ENCODE measurements around the gene DAZAP1. TPM values are rescaled to one million over a fixed set of nuclear protein-coding genes. Genes with fewer than 3 reads are reported as not detected.

Gene DAZAP1
- polyA plus RNA-seq, 1 of the 3 experiments (the other 2 are of a cell fraction), result 54.3 TPM

DNA sequence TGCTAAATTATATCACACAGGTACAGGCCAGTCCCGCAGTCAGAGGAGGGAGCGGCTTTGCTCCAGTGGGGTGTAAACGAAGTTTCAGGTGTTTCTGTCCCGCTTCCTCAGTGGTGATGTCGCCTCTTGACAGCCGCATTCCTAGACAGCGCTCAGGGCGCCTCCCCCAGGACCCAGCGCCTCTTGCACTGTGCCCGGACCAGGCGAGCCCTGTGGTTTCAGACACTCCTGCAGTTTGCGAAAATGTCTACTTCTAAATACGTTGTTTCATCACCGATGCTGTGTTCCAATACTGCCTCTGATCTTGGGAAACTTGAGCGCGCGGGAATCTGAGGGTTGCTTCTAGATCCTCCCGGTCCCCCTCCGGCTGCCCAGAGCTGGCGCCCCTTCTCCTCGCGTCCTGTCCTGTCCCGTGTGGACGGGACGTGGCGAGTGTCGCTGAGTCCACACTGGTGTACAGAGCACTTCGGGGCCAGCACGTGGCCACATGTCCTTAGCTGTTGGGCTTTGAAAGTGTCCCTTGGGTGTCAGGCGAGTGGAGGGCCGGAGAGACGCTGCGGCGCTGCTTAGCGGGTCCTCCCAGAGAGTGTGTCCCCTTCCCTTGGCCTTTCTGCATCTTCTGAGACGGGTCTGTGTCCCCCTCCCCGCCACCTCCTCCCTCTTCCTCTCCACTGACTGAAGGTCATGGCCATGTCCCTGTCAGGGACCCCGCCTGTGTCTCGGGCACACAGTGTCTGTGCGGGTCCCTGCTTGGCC is 16.2 kb downstream of the DAZAP1 start:
- Histone ChIP-seq H3F3A (replicated peaks; ENCODE audit: insufficient read depth) (no peaks in the 10 kb centered on the region), H3K4me3 (ENCODE audit: low read depth in 2 of 2, low read length in 1 of 2) (no peak overlapping the region), H3K79me2 (ENCODE audit: insufficient read depth) (peaks cover 46% of the 10 kb centered on the region), H3K4me2 (no peak overlapping the region), H3K9me2 (no peaks in the 10 kb centered on the region), H3K9ac (no peak overlapping the region), H3K27me3 (ENCODE audit: insufficient read depth) (no peaks in the 10 kb centered on the region), H3K36me3 (replicated peaks in 1 of 2; ENCODE audit: control insufficient read depth in 1 of 2, insufficient read depth in 2 of 2, low read length in 1 of 2) (peaks cover 7 to 93% of the 10 kb centered on the region in 2 experiments), H3K27ac (ENCODE audit: low read depth in 2 of 2, low read length in 1 of 2) (no peak overlapping the region), H3K4me1 (ENCODE audit: control insufficient read depth in 1 of 2, insufficient read depth in 2 of 2, low read depth in 1 of 2, low read length in 1 of 2) (no peaks in the 10 kb centered on the region; a peak in 1 of 4 replicates), H4K20me1 (ENCODE audit: insufficient read depth) (peaks cover 38% of the 10 kb centered on the region), H2AFZ (ENCODE audit: low read depth) (no peak overlapping the region), H3K9me3 (no peaks in the 10 kb centered on the region)
- POLR2A ChIA-PET, result no interaction called here
- CTCF ChIA-PET, result interaction anchor here (0.6 to 1.2 kb wide), 3 partner anchors 9 to 21 kb away, joined by 3 read pairs; no protein-coding TSS in a partner anchor
- no peak for TF ChIP-seq NRF1 (IDR thresholded peaks at IDR 0.05; ENCODE audit: low read depth, low read length)
- no peak for TF ChIP-seq EP300 (IDR thresholded peaks at IDR 0.05; ENCODE audit: borderline replicate concordance in 1 of 2, low read depth in 1 of 2, low read length in 1 of 2)
- TF ChIP-seq GATA2 (CRISPR knock-in tag; IDR thresholded peaks at IDR 0.05), result no peak
- TF ChIP-seq, protein P1, sequence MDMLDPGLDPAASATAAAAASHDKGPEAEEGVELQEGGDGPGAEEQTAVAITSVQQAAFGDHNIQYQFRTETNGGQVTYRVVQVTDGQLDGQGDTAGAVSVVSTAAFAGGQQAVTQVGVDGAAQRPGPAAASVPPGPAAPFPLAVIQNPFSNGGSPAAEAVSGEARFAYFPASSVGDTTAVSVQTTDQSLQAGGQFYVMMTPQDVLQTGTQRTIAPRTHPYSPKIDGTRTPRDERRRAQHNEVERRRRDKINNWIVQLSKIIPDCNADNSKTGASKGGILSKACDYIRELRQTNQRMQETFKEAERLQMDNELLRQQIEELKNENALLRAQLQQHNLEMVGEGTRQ (IDR thresholded peaks at IDR 0.05; ENCODE audit: borderline replicate concordance, low read depth, low read length), result no peak
- TF ChIP-seq EZH2phosphoT487 (IDR thresholded peaks at IDR 0.05; ENCODE audit: borderline replicate concordance, low read depth), result no peak
- no peak for TF ChIP-seq ELF1 (IDR thresholded peaks at IDR 0.05)
- no peak for TF ChIP-seq NFIC (IDR thresholded peaks at IDR 0.05; ENCODE audit: borderline replicate concordance)
- TF ChIP-seq RCOR1 (IDR thresholded peaks at IDR 0.05; ENCODE audit: low read length), result no peak
- TF ChIP-seq MXI1 (IDR thresholded peaks at IDR 0.05; ENCODE audit: low read depth, low read length), result no peak
- no peak for TF ChIP-seq FOXJ3 (CRISPR knock-in tag; IDR thresholded peaks at IDR 0.05)
- no peak for TF ChIP-seq RXRA (IDR thresholded peaks at IDR 0.05; ENCODE audit: borderline replicate concordance, low read depth)
- TF ChIP-seq MEF2A (IDR thresholded peaks at IDR 0.05; ENCODE audit: borderline replicate concordance, low read depth), result no peak
- no peak for TF ChIP-seq RAD21 (IDR thresholded peaks at IDR 0.05; ENCODE audit: low read length)
- no peak for TF ChIP-seq TEAD4 (IDR thresholded peaks at IDR 0.05; ENCODE audit: borderline replicate concordance, insufficient read depth)
- TF ChIP-seq, protein P2, sequence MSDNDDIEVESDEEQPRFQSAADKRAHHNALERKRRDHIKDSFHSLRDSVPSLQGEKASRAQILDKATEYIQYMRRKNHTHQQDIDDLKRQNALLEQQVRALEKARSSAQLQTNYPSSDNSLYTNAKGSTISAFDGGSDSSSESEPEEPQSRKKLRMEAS (IDR thresholded peaks at IDR 0.05; ENCODE audit: low read depth), result no peak
- TF ChIP-seq, protein P3, sequence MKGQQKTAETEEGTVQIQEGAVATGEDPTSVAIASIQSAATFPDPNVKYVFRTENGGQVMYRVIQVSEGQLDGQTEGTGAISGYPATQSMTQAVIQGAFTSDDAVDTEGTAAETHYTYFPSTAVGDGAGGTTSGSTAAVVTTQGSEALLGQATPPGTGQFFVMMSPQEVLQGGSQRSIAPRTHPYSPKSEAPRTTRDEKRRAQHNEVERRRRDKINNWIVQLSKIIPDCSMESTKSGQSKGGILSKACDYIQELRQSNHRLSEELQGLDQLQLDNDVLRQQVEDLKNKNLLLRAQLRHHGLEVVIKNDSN (IDR thresholded peaks at IDR 0.05; ENCODE audit: borderline replicate concordance, low read depth), result no peak
- TF ChIP-seq SMC3 (IDR thresholded peaks at IDR 0.05; ENCODE audit: low read depth, low read length), result no peak
- no peak for TF ChIP-seq GABPA (IDR thresholded peaks at IDR 0.05; ENCODE audit: low read depth)
- TF ChIP-seq CHD2 (IDR thresholded peaks at IDR 0.05; ENCODE audit: low read length, partially characterized antibody), result no peak
- no peak for TF ChIP-seq RFX5 (IDR thresholded peaks at IDR 0.05; ENCODE audit: low read length)
- WGBS (ENCODE audit: low lambda C conversion rate), result 96% methylated on average over 28 of the region's 40 CpGs
- no peak for DNase-seq

All from SK-N-SH (cell line).